Dermis microvascular lymphatic vessel endothelial cell (primary cell): ENCODE data around the gene CGB5. TPM values are rescaled to one million over a fixed set of nuclear protein-coding genes. Genes with fewer than 3 reads are reported as not detected.

ENCODE experiments used
- DNase-seq, 2 donors: peaks; one replicate each; pipeline versions ENCODE4 v3.0.0 to v3.0.0-alpha.2; 2010; ENCODE audit warnings: low read depth in 2 of 2
- total RNA-seq: library from RNA; depleted of rRNA; stranded (reverse); fragments of >200 nt; gene quantifications from 2 replicates; pipeline ENCODE4 v1.2.1, GENCODE V29; 2014

Gene CGB5
- total RNA-seq, 1 donor from 2014 or later = not detected

GRCh38 chr19:49085020-49085867, 41.6 kb downstream of the CGB5 start, which contains the start of gene SNRNP70:
TSS of gene SNRNP70 (plus strand) at chr19:49085451. CDS start at chr19:49086415, 964 bp downstream.
- DNase-seq = peak; percentile 99 to 100

GRCh38 chr19:49085868-49086232, 42.2 kb downstream of the CGB5 start:
- no peak for DNase-seq

- no peak for DNase-seq
These were observed 42.6 kb downstream of the CGB5 start for GRCh38 chr19:49086296-49086695.

DNA sequence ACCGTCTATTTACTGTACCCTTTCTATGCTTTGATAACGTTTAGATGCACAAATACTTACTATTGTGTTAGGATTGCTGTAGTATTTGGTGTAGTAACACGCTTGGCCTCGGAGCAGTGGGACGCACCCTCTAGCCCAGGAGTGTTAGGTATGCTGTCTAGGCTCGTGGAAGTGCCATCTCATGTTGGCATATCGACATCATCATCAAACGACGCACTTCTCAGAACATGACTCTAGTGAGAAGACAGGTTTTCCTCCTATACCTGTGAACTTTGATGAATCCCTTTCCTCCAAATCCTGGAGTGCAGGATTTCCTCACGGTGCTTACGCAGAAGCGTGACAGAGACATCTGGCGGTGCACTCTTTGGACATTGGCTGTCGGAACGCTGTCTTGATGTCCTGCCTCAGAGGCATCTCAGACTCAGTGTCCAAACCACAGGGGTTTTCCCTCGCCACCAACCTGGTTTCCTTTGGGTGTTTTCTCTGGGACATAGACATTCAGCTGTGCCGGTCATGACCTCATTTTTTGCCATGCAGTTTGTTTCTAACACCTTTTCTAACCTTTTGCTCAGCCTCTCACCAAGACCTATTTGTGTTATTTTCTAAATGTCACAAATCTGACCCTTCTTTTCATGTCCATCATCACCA, 47.9 kb downstream of the CGB5 start:
- no peak for DNase-seq

DNA sequence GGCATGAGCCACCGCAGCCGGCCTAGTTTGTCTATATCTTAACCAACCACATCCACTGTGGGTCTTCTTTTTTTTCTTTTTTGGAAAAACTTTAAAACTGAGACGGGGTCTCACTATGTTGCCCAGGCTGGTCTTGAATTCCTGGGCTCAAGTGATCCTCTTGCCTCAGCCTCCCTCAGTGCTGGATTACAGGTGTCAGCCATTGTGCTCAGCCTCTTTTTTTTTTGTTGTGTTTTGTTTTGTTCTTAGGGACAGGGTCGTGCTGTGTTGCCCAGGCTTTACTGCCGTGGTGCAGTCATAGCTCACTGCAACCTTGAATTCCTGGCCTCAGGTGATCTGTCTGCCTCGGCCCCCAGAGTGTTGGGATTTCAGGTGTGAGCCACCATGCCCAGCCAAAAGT, 49.0 kb downstream of the CGB5 start:
- no peak for DNase-seq

Other genes with a start within 250 kb of the CGB5 start
- 29.0 and 33.3 TPM in 2 replicates for gene BCAT2, start 232.8 kb upstream of the CGB5 start, total RNA-seq
- 2.8 and 4.2 TPM in 2 replicates for gene HSD17B14, start 207.4 kb upstream of the CGB5 start, total RNA-seq
- 2.7 and 6.8 TPM in 2 replicates for gene PLEKHA4, start 175.2 kb upstream of the CGB5 start, total RNA-seq
- 21.6 and 36.4 TPM in 2 replicates for gene PPP1R15A, start 171.4 kb upstream of the CGB5 start, total RNA-seq
- under 0.01 and 0.13 TPM in 2 replicates for gene TULP2, start 145.1 kb upstream of the CGB5 start, total RNA-seq
- 89.7 and 166 TPM in 2 replicates for gene NUCB1, start 143.5 kb upstream of the CGB5 start, total RNA-seq
- 0.13 TPM in 1 of 2 replicates, not detected in the other for gene DHDH, start 110.1 kb upstream of the CGB5 start, total RNA-seq
- gene BAX, start 89.0 kb upstream of the CGB5 start, total RNA-seq = 85.0 and 95.6 TPM in 2 replicates
- 625 and 1,172 TPM in 2 replicates for gene FTL, start 78.5 kb upstream of the CGB5 start, total RNA-seq
- 14.8 and 16.0 TPM in 2 replicates for gene GYS1, start 50.5 kb upstream of the CGB5 start, total RNA-seq
- 139 and 197 TPM in 2 replicates for gene RUVBL2, start 50.0 kb upstream of the CGB5 start, total RNA-seq
- gene LHB, start 26.8 kb upstream of the CGB5 start, total RNA-seq = 0.89 TPM in 1 of 2 replicates, not detected in the other
- gene CGB3, start 19.5 kb upstream of the CGB5 start, total RNA-seq = not detected in 2 replicates
- gene CGB2, start 12.0 kb upstream of the CGB5 start, total RNA-seq = not detected in 2 replicates
- gene CGB1, start 7.0 kb upstream of the CGB5 start, total RNA-seq = not detected in 2 replicates
- gene CGB8, start 5.3 kb downstream of the CGB5 start, total RNA-seq = not detected in 2 replicates
- 0.13 TPM in 1 of 2 replicates, not detected in the other for gene CGB7, start 13.9 kb downstream of the CGB5 start, total RNA-seq
- gene NTF4, start 21.0 kb downstream of the CGB5 start, total RNA-seq = not detected in 2 replicates
- gene KCNA7, start 28.9 kb downstream of the CGB5 start, total RNA-seq = not detected in 2 replicates
- 150 and 160 TPM in 2 replicates for gene SNRNP70, start 41.6 kb downstream of the CGB5 start, total RNA-seq
- 1.4 and 2.4 TPM in 2 replicates for gene LIN7B, start 70.5 kb downstream of the CGB5 start, total RNA-seq
- 0.13 and 0.25 TPM in 2 replicates for gene C19orf73, start 75.3 kb downstream of the CGB5 start, total RNA-seq
- 4.0 TPM in 2 replicates for gene PPFIA3, start 75.7 kb downstream of the CGB5 start, total RNA-seq
- not detected in 2 replicates for gene HRC, start 111.5 kb downstream of the CGB5 start, total RNA-seq
- 10.8 and 18.2 TPM in 2 replicates for gene TRPM4, start 113.9 kb downstream of the CGB5 start, total RNA-seq